HL-60 (cell line): ENCODE results near the gene WDR38.

Experiments used
- TF ChIP-seq, protein P1 (sequence below): IDR thresholded peaks from one replicate; pipeline ENCODE4 v1.5.1; 2011; ENCODE audit warnings: low read length, control low read depth, inconsistent platforms; ENCODE audit not compliant: insufficient read depth
- TF ChIP-seq, protein P2 (sequence below): IDR thresholded peaks from 2 replicates; pipeline ENCODE4 v1.6.1; 2012; ENCODE audit warnings: low read depth; ENCODE audit not compliant: insufficient replicate concordance

GRCh38 chr9:124844291-124844690, 9.0 kb upstream of the WDR38 start:
- TF ChIP-seq, protein P1, sequence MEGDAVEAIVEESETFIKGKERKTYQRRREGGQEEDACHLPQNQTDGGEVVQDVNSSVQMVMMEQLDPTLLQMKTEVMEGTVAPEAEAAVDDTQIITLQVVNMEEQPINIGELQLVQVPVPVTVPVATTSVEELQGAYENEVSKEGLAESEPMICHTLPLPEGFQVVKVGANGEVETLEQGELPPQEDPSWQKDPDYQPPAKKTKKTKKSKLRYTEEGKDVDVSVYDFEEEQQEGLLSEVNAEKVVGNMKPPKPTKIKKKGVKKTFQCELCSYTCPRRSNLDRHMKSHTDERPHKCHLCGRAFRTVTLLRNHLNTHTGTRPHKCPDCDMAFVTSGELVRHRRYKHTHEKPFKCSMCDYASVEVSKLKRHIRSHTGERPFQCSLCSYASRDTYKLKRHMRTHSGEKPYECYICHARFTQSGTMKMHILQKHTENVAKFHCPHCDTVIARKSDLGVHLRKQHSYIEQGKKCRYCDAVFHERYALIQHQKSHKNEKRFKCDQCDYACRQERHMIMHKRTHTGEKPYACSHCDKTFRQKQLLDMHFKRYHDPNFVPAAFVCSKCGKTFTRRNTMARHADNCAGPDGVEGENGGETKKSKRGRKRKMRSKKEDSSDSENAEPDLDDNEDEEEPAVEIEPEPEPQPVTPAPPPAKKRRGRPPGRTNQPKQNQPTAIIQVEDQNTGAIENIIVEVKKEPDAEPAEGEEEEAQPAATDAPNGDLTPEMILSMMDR = no peak
- TF ChIP-seq, protein P2, sequence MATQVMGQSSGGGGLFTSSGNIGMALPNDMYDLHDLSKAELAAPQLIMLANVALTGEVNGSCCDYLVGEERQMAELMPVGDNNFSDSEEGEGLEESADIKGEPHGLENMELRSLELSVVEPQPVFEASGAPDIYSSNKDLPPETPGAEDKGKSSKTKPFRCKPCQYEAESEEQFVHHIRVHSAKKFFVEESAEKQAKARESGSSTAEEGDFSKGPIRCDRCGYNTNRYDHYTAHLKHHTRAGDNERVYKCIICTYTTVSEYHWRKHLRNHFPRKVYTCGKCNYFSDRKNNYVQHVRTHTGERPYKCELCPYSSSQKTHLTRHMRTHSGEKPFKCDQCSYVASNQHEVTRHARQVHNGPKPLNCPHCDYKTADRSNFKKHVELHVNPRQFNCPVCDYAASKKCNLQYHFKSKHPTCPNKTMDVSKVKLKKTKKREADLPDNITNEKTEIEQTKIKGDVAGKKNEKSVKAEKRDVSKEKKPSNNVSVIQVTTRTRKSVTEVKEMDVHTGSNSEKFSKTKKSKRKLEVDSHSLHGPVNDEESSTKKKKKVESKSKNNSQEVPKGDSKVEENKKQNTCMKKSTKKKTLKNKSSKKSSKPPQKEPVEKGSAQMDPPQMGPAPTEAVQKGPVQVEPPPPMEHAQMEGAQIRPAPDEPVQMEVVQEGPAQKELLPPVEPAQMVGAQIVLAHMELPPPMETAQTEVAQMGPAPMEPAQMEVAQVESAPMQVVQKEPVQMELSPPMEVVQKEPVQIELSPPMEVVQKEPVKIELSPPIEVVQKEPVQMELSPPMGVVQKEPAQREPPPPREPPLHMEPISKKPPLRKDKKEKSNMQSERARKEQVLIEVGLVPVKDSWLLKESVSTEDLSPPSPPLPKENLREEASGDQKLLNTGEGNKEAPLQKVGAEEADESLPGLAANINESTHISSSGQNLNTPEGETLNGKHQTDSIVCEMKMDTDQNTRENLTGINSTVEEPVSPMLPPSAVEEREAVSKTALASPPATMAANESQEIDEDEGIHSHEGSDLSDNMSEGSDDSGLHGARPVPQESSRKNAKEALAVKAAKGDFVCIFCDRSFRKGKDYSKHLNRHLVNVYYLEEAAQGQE = no peak
